ENCODE results near the gene TMEM135.

The TMEM135 gene

GRCh38 chr11:87317441-87317840 is 279.7 kb downstream of the TMEM135 start:
- no peak overlapping the region for H3K27ac ChIP-seq (ENCODE audit: low read depth, low read length)
- H3K4me1 ChIP-seq (ENCODE audit: insufficient read depth, low read length): no peaks in the 10 kb centered on the region
- H3K4me3 ChIP-seq (ENCODE audit: low read depth in 1 of 2, low read length in 2 of 2): no peak overlapping the region
- no peaks in the 10 kb centered on the region for H3K27me3 ChIP-seq (ENCODE audit: control insufficient read depth in 1 of 2, insufficient read depth in 2 of 2, low read length in 2 of 2)
- H3K9ac ChIP-seq (ENCODE audit: low read length): no peak overlapping the region
- H3K9me3 ChIP-seq (ENCODE audit: low read length): no peaks in the 10 kb centered on the region
- no peaks in the 10 kb centered on the region for H3K36me3 ChIP-seq (ENCODE audit: insufficient read depth, low read length)

- no peaks in the 10 kb centered on the region for H3K9me3 ChIP-seq (ENCODE audit: low read length)
- H3K36me3 ChIP-seq (ENCODE audit: insufficient read depth, low read length): no peaks in the 10 kb centered on the region
- H3K9ac ChIP-seq (ENCODE audit: low read length): no peak overlapping the region
- no peaks in the 10 kb centered on the region for H3K4me1 ChIP-seq (ENCODE audit: insufficient read depth, low read length)
- no peak overlapping the region for H3K4me3 ChIP-seq (ENCODE audit: low read depth in 1 of 2, low read length in 2 of 2)
- no peak overlapping the region for H3K27ac ChIP-seq (ENCODE audit: low read depth, low read length)
- H3K27me3 ChIP-seq (ENCODE audit: control insufficient read depth in 1 of 2, insufficient read depth in 2 of 2, low read length in 2 of 2): no peaks in the 10 kb centered on the region
These were observed 282.4 kb downstream of the TMEM135 start for GRCh38 chr11:87320123-87320522.

- Histone ChIP-seq H3K27me3 (ENCODE audit: control insufficient read depth in 1 of 2, insufficient read depth in 2 of 2, low read length in 2 of 2) (no peaks in the 10 kb centered on the region), H3K36me3 (ENCODE audit: insufficient read depth, low read length) (peaks cover 7% of the 10 kb centered on the region), H3K9ac (ENCODE audit: low read length) (no peak overlapping the region), H3K27ac (ENCODE audit: low read depth, low read length) (no peak overlapping the region), H3K9me3 (ENCODE audit: low read length) (no peaks in the 10 kb centered on the region), H3K4me1 (ENCODE audit: insufficient read depth, low read length) (no peaks in the 10 kb centered on the region), H3K4me3 (ENCODE audit: low read depth in 1 of 2, low read length in 2 of 2) (no peak overlapping the region)
These were observed 284.8 kb downstream of the TMEM135 start for GRCh38 chr11:87322568-87322967.

GRCh38 chr11:87323899-87324298 is 286.2 kb downstream of the TMEM135 start:
- H3K4me3 ChIP-seq (ENCODE audit: low read depth in 1 of 2, low read length in 2 of 2): no peak overlapping the region
- H3K36me3 ChIP-seq (ENCODE audit: insufficient read depth, low read length): peaks cover 7% of the 10 kb centered on the region
- H3K27me3 ChIP-seq (ENCODE audit: control insufficient read depth in 1 of 2, insufficient read depth in 2 of 2, low read length in 2 of 2): no peaks in the 10 kb centered on the region
- no peak overlapping the region for H3K9ac ChIP-seq (ENCODE audit: low read length)
- no peaks in the 10 kb centered on the region for H3K9me3 ChIP-seq (ENCODE audit: low read length)
- no peaks in the 10 kb centered on the region for H3K4me1 ChIP-seq (ENCODE audit: insufficient read depth, low read length)
- H3K27ac ChIP-seq (ENCODE audit: low read depth, low read length): no peak overlapping the region

- no peaks in the 10 kb centered on the region for H3K27me3 ChIP-seq (ENCODE audit: control insufficient read depth in 1 of 2, insufficient read depth in 2 of 2, low read length in 2 of 2)
- peaks cover 7% of the 10 kb centered on the region for H3K36me3 ChIP-seq (ENCODE audit: insufficient read depth, low read length)
- no peak overlapping the region for H3K4me3 ChIP-seq (ENCODE audit: low read depth in 1 of 2, low read length in 2 of 2)
- H3K9me3 ChIP-seq (ENCODE audit: low read length): no peaks in the 10 kb centered on the region
- H3K9ac ChIP-seq (ENCODE audit: low read length): no peak overlapping the region
- H3K27ac ChIP-seq (ENCODE audit: low read depth, low read length): no peak overlapping the region
- peaks cover 4% of the 10 kb centered on the region for H3K4me1 ChIP-seq (ENCODE audit: insufficient read depth, low read length)
These were observed 287.2 kb downstream of the TMEM135 start for GRCh38 chr11:87324817-87325489.

GRCh38 chr11:87325490-87325872 is 287.7 kb downstream of the TMEM135 start:
- no peak overlapping the region for H3K9ac ChIP-seq (ENCODE audit: low read length)
- H3K27ac ChIP-seq (ENCODE audit: low read depth, low read length): no peak overlapping the region
- no peaks in the 10 kb centered on the region for H3K27me3 ChIP-seq (ENCODE audit: control insufficient read depth in 1 of 2, insufficient read depth in 2 of 2, low read length in 2 of 2)
- no peak overlapping the region for H3K4me3 ChIP-seq (ENCODE audit: low read depth in 1 of 2, low read length in 2 of 2)
- peaks cover 4% of the 10 kb centered on the region for H3K4me1 ChIP-seq (ENCODE audit: insufficient read depth, low read length)
- H3K9me3 ChIP-seq (ENCODE audit: low read length): no peaks in the 10 kb centered on the region
- H3K36me3 ChIP-seq (ENCODE audit: insufficient read depth, low read length): peaks cover 7% of the 10 kb centered on the region

- Histone ChIP-seq H3K27me3 (ENCODE audit: control insufficient read depth in 1 of 2, insufficient read depth in 2 of 2, low read length in 2 of 2) (no peaks in the 10 kb centered on the region), H3K4me1 (ENCODE audit: insufficient read depth, low read length) (peaks cover 4% of the 10 kb centered on the region), H3K27ac (ENCODE audit: low read depth, low read length) (no peak overlapping the region), H3K36me3 (ENCODE audit: insufficient read depth, low read length) (peaks cover 7% of the 10 kb centered on the region), H3K9me3 (ENCODE audit: low read length) (no peaks in the 10 kb centered on the region), H3K9ac (ENCODE audit: low read length) (no peak overlapping the region), H3K4me3 (ENCODE audit: low read depth in 1 of 2, low read length in 2 of 2) (no peak overlapping the region)
These were observed 288.9 kb downstream of the TMEM135 start for GRCh38 chr11:87326594-87326993.

GRCh38 chr11:87329172-87329571 is 291.4 kb downstream of the TMEM135 start:
- Histone ChIP-seq H3K4me3 (ENCODE audit: low read depth in 1 of 2, low read length in 2 of 2) (no peak overlapping the region), H3K4me1 (ENCODE audit: insufficient read depth, low read length) (peaks cover 4% of the 10 kb centered on the region), H3K36me3 (ENCODE audit: insufficient read depth, low read length) (peaks cover 7% of the 10 kb centered on the region), H3K9ac (ENCODE audit: low read length) (no peak overlapping the region), H3K27ac (ENCODE audit: low read depth, low read length) (no peak overlapping the region), H3K27me3 (ENCODE audit: control insufficient read depth in 1 of 2, insufficient read depth in 2 of 2, low read length in 2 of 2) (no peaks in the 10 kb centered on the region), H3K9me3 (ENCODE audit: low read length) (no peaks in the 10 kb centered on the region)

- no peak overlapping the region for H3K27ac ChIP-seq (ENCODE audit: low read depth, low read length)
- H3K27me3 ChIP-seq (ENCODE audit: control insufficient read depth in 1 of 2, insufficient read depth in 2 of 2, low read length in 2 of 2): no peaks in the 10 kb centered on the region
- H3K4me1 ChIP-seq (ENCODE audit: insufficient read depth, low read length): peaks cover 4% of the 10 kb centered on the region
- no peak overlapping the region for H3K4me3 ChIP-seq (ENCODE audit: low read depth in 1 of 2, low read length in 2 of 2)
- H3K9me3 ChIP-seq (ENCODE audit: low read length): no peaks in the 10 kb centered on the region
- no peak overlapping the region for H3K9ac ChIP-seq (ENCODE audit: low read length)
- H3K36me3 ChIP-seq (ENCODE audit: insufficient read depth, low read length): peaks cover 7% of the 10 kb centered on the region
These were observed 292.5 kb downstream of the TMEM135 start for GRCh38 chr11:87330187-87330601.

- Histone ChIP-seq H3K9ac (ENCODE audit: low read length) (no peak overlapping the region), H3K27ac (ENCODE audit: low read depth, low read length) (no peak overlapping the region), H3K27me3 (ENCODE audit: control insufficient read depth in 1 of 2, insufficient read depth in 2 of 2, low read length in 2 of 2) (no peaks in the 10 kb centered on the region), H3K4me1 (ENCODE audit: insufficient read depth, low read length) (peaks cover 4% of the 10 kb centered on the region), H3K9me3 (ENCODE audit: low read length) (no peaks in the 10 kb centered on the region), H3K36me3 (ENCODE audit: insufficient read depth, low read length) (peaks cover 6% of the 10 kb centered on the region), H3K4me3 (ENCODE audit: low read depth in 1 of 2, low read length in 2 of 2) (no peak overlapping the region)
These were observed 293.5 kb downstream of the TMEM135 start for GRCh38 chr11:87331273-87331672.

- Histone ChIP-seq H3K9me3 (ENCODE audit: low read length) (peaks cover 13% of the 10 kb centered on the region), H3K4me1 (ENCODE audit: insufficient read depth, low read length) (no peaks in the 10 kb centered on the region), H3K27me3 (ENCODE audit: control insufficient read depth in 1 of 2, insufficient read depth in 2 of 2, low read length in 2 of 2) (no peaks in the 10 kb centered on the region), H3K27ac (ENCODE audit: low read depth, low read length) (no peak overlapping the region), H3K9ac (ENCODE audit: low read length) (no peak overlapping the region), H3K36me3 (ENCODE audit: insufficient read depth, low read length) (no peaks in the 10 kb centered on the region), H3K4me3 (ENCODE audit: low read depth in 1 of 2, low read length in 2 of 2) (no peak overlapping the region)
These were observed 300.4 kb downstream of the TMEM135 start for GRCh38 chr11:87338046-87338639.

- Histone ChIP-seq H3K4me3 (ENCODE audit: low read depth in 1 of 2, low read length in 2 of 2) (no peak overlapping the region), H3K36me3 (ENCODE audit: insufficient read depth, low read length) (no peaks in the 10 kb centered on the region), H3K27me3 (ENCODE audit: control insufficient read depth in 1 of 2, insufficient read depth in 2 of 2, low read length in 2 of 2) (no peaks in the 10 kb centered on the region), H3K27ac (ENCODE audit: low read depth, low read length) (no peak overlapping the region), H3K9ac (ENCODE audit: low read length) (no peak overlapping the region), H3K4me1 (ENCODE audit: insufficient read depth, low read length) (no peaks in the 10 kb centered on the region), H3K9me3 (ENCODE audit: low read length) (peaks cover 13% of the 10 kb centered on the region)
These were observed 301.7 kb downstream of the TMEM135 start for GRCh38 chr11:87339416-87339815.
